ENCODE results near the gene ERLEC1.

ERLEC1 gene

DNA sequence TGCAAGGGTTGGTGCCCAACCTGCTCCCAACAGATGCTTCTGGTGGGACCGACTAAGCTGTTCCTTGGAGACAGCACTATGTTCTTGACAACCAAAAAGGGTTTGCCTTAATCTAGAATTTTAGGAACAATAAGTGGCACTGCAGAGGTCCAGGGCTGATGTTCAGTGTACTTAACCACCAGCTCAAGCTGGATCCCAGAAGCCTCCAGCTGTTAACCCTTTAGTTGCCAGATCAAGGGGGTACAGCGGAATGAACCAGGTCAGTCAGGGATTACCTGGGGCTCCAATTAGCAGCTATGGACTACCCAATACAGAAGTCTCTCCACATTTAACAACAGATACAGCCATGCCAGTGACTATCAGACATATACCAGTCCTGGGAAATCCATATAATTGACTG, 69.4 kb downstream of the ERLEC1 start:
- H3K27ac ChIP-seq = no peak overlapping the region
- no peak for TF ChIP-seq CTCF (IDR thresholded peaks at IDR 0.05)
- TF ChIP-seq ZFX (IDR thresholded peaks at IDR 0.05; ENCODE audit: borderline replicate concordance) = no peak

DNA sequence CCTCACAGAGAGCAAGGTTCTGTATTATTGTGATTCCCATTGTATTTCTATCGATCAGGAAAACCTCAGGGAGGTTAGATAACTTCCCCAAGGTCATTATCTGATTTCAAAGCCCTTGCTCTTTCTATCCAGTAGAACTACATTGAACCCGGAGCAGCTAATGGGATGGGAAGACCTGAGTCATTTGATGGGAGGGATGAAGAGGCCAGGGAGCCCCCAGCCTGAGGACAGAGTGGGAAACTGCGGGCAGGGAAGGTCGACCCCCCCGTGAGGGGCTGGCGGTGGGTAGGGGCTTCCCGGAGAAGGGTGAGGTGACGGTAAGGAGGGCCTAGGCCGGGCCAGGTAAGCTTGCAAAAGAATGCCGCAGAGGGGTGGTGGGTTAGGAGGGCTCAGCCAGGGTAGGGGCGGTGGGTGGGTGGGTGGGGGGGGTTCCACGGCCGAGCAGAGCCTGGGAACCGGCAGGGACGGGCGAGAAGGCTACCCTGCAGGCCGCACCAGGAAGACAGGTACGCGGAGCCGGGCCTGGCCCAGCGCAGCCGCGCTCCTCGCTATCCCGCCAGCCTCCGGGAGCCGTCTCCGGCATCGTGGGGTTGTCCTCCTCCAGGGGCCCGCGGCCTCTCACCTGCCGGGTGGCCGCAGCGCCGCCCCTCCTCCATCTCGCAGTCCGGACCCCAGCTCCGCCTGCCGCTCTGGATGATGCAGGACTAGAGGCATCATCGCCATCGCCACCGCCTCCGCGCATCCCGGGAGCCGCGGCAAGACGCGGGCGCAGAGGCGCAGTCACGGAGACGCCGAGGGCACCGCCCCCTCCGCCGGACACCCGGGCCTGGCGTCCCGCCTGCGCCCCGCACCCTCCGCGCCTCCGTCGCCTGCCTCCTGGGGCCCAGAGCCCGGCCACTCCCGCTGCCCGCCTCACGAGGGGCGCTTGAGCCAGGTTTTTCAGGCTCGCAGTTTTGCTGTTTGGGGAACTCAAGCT, 72.7 kb downstream of the ERLEC1 start, which contains the start of gene GPR75:
Gene GPR75 (minus strand): TSS at position 762 of the 976 bp plus-strand sequence. CDS start 5,211 bp downstream, outside the sequence.
- TF ChIP-seq ZFX (IDR thresholded peaks at IDR 0.05; ENCODE audit: borderline replicate concordance) (no peak), CTCF (IDR thresholded peaks at IDR 0.05) (no peak)
- no peak within 1 kb of the TSS for H3K27ac ChIP-seq

- TF ChIP-seq ZFX (IDR thresholded peaks at IDR 0.05; ENCODE audit: borderline replicate concordance) (no peak), CTCF (IDR thresholded peaks at IDR 0.05) (no peak)
- H3K27ac ChIP-seq = no peak overlapping the region
Observed at GRCh38 chr2:53861824-53862223, 75.0 kb downstream of the ERLEC1 start.

GRCh38 chr2:53863538-53864227, 76.8 kb downstream of the ERLEC1 start:
- no peak for TF ChIP-seq ZFX (IDR thresholded peaks at IDR 0.05; ENCODE audit: borderline replicate concordance)
- TF ChIP-seq CTCF (IDR thresholded peaks at IDR 0.05) = no peak
- no peak overlapping the region for H3K27ac ChIP-seq

DNA sequence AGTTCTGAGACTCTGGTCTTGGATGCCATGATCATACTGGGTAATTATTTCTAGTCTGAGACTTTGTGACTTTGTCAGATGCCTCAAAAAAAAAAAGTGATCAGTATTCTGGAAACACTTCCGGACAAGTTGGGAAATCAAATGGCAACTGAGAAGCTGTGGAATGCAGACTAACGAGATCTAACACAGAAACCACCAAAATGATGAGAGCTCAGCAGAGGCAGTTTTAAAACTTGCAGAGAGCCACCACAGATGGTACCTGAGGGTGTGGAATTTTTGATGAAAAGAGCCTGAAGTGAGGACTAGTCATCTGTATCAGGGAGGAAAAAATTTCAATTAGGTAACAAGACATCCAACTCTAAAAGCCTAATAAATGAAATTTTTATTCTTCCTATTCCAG, 78.4 kb downstream of the ERLEC1 start:
- H3K27ac ChIP-seq = no peak overlapping the region
- no peak for TF ChIP-seq CTCF (IDR thresholded peaks at IDR 0.05)
- no peak for TF ChIP-seq ZFX (IDR thresholded peaks at IDR 0.05; ENCODE audit: borderline replicate concordance)

GRCh38 chr2:53865962-53866361, 79.1 kb downstream of the ERLEC1 start:
- TF ChIP-seq ZFX (IDR thresholded peaks at IDR 0.05; ENCODE audit: borderline replicate concordance) = no peak
- no peak for TF ChIP-seq CTCF (IDR thresholded peaks at IDR 0.05)
- no peak overlapping the region for H3K27ac ChIP-seq

Measured in 22Rv1 (cell line).